Progenitor cell of endocrine pancreas (in vitro differentiated cells): ENCODE measurements around the gene SPRY1. TPM values are rescaled to one million over a fixed set of nuclear protein-coding genes. Genes with fewer than 3 reads are reported as not detected.

ENCODE experiments used
- DNase-seq: peaks from one replicate; pipeline ENCODE4 v3.0.0; 2021; ENCODE audit warnings: low spot score; ENCODE audit not compliant: unreplicated experiment
- H3K27ac Mint-ChIP-seq: 2 replicates; pipeline ENCODE4 v1.8.0; 2021; ENCODE audit warnings: mild to moderate bottlenecking, moderate library complexity, mixed read lengths
- H3K27me3 Mint-ChIP-seq: 2 replicates; pipeline ENCODE4 v1.8.0; 2021; ENCODE audit warnings: mixed read lengths
- H3K36me3 Mint-ChIP-seq: 2 replicates; pipeline ENCODE4 v1.8.0; 2022; ENCODE audit warnings: mixed read lengths; ENCODE audit not compliant: insufficient read depth
- H3K4me1 Mint-ChIP-seq: 2 replicates; pipeline ENCODE4 v1.8.0; 2021; ENCODE audit warnings: low read depth, mixed read lengths
- H3K4me3 Mint-ChIP-seq: 2 replicates; pipeline ENCODE4 v1.8.0; 2021; ENCODE audit warnings: low read depth, mild to moderate bottlenecking, moderate library complexity, mixed read lengths
- H3K9me3 Mint-ChIP-seq: 2 replicates; pipeline ENCODE4 v1.8.0; 2021; ENCODE audit warnings: low read depth, mixed read lengths
- CTCF ChIP-seq: fragments of 200-600 bp; sonication (generic); IDR thresholded peaks from one replicate; pipeline ENCODE4 v1.5.0; 2021; ENCODE audit warnings: antibody characterized with exemption, mild to moderate bottlenecking; ENCODE audit not compliant: unreplicated experiment
- total RNA-seq: library from RNA; stranded (reverse); gene quantifications from 2 replicates; pipeline ENCODE4 v1.2.1, GENCODE V29; 2021

SPRY1 gene
- total RNA-seq, 1 donor from 2014 or later = 52.0 TPM

GRCh38 chr4:123390846-123391456 lies 5.6 kb upstream of the SPRY1 start:
- Mint-ChIP-seq H3K4me3 (no peak overlapping the region), H3K4me1 (peaks cover 16% of the 10 kb centered on the region), H3K9me3 (no peaks in the 10 kb centered on the region), H3K36me3 (no peaks in the 10 kb centered on the region), H3K27me3 (no peaks in the 10 kb centered on the region), H3K27ac (no peak overlapping the region)
- peak; percentile 62 for TF ChIP-seq CTCF
- DNase-seq = no peak

GRCh38 chr4:123393721-123394120 lies 2.9 kb upstream of the SPRY1 start:
- Mint-ChIP-seq H3K9me3 (no peaks in the 10 kb centered on the region), H3K4me3 (no peak overlapping the region), H3K4me1 (peaks cover 13% of the 10 kb centered on the region), H3K36me3 (no peaks in the 10 kb centered on the region), H3K27ac (no peak overlapping the region), H3K27me3 (no peaks in the 10 kb centered on the region)
- no peak for DNase-seq
- TF ChIP-seq CTCF = no peak

GRCh38 chr4:123397144-123398065 lies 810 bp downstream of the SPRY1 start:
- Mint-ChIP-seq H3K9me3 (no peaks in the 10 kb centered on the region), H3K4me1 (peaks cover 27% of the 10 kb centered on the region), H3K27me3 (no peaks in the 10 kb centered on the region), H3K4me3 (peak overlapping the region; percentile 82), H3K36me3 (peaks cover 13% of the 10 kb centered on the region), H3K27ac (peak overlapping the region; percentile 99)
- no peak for TF ChIP-seq CTCF
- DNase-seq = peak; percentile 76

- DNase-seq = peak; percentile 73
- Mint-ChIP-seq H3K9me3 (no peaks in the 10 kb centered on the region), H3K4me3 (peak overlapping the region; percentile 92), H3K36me3 (peaks cover 20% of the 10 kb centered on the region), H3K27ac (peak overlapping the region; percentile 99), H3K27me3 (no peaks in the 10 kb centered on the region), H3K4me1 (peaks cover 30% of the 10 kb centered on the region)
- TF ChIP-seq CTCF = peak; percentile 72
These were observed 1.7 kb downstream of the SPRY1 start for GRCh38 chr4:123398066-123398852.
